ENCODE results near the gene MAB21L3.

The MAB21L3 gene

DNA sequence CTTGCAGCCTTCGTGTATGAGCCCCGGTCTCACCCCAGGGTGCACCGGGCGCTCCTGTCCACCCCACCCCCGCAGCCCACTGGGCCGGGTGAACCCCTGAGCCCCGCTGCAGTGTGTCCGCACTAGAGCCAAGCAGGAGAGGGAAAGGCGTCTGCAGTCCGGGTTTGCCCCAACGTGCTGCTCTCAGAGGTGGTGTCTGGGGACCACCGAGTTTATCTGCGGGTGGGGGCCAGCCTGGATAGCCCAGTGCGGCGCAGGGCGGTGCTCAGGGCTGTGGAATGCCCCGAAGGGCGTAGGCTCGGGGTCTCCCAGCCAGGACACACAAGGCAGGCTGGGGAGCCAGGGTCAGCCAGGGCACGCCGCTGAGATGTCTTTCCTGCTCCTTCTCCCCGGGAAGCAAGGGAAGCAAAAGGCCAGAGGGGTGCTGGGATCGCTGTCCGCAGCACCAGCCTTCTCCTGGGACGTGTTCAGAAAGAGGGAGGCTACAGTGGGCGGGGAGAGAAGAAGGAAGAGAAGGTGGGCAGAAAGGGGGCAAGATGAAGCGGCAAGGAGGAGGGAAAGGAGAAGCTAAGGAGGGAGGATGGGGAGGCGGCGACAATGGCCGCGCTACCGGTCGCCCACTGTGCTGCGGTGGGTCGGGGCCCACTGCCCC is 56.6 kb downstream of the MAB21L3 start:
- DNase-seq: no peak

DNA sequence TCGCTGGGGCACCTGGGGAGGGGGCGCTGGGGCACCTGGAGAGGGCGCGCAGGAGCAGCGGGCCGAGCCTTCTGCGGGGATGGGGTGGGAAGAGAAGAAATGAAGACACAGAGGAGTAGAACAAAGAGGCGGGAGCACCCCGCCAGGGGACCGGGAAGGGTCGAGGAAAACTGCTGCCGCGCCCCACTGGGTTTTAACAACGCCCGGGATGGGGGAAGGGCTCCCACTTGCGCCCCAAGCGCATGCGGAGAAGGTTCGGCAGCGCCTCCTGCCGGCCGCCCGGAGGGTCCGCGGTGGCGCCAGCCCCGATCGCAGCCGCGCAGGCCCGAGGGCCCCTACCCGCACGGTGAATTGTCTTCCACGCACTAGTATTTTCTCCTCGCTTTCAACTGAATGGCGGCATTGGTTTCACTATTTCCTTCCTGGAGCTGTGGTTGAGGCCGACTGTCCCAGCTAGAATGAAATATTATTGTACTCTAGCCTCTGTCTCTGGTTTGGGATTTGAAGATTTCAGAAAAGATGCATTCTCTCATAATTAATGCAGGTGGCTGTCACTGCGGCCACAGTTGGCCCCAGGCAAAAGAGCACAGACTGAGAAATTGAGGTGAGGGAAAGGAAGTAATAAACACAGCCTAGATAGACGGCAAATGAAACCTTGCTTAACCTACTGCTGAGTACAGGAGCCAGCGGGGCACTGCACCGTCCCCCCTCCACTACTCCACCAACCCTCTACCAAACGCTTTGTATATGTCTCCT is 57.3 kb downstream of the MAB21L3 start:
- DNase-seq: peak; percentile 79

DNA sequence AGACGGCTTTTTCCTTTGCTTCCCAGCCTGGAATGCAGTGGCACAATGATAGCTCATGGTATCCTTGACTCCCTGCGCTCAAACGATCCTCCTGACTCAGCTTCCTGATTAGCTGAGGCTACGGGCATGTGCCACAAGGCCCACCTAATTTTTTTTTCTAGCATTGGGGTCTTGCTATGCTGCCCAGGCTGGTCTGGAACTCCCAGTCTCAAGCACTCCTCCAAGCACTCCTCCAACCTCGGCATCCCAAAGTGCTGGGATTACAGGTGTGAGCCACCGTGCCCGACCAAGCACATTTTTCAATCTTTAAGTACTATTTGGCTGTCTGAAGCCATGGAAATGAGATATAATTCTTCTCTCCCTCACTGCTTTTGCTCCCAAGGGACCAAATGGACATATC is 58.7 kb downstream of the MAB21L3 start:
- no peak for DNase-seq

DNA sequence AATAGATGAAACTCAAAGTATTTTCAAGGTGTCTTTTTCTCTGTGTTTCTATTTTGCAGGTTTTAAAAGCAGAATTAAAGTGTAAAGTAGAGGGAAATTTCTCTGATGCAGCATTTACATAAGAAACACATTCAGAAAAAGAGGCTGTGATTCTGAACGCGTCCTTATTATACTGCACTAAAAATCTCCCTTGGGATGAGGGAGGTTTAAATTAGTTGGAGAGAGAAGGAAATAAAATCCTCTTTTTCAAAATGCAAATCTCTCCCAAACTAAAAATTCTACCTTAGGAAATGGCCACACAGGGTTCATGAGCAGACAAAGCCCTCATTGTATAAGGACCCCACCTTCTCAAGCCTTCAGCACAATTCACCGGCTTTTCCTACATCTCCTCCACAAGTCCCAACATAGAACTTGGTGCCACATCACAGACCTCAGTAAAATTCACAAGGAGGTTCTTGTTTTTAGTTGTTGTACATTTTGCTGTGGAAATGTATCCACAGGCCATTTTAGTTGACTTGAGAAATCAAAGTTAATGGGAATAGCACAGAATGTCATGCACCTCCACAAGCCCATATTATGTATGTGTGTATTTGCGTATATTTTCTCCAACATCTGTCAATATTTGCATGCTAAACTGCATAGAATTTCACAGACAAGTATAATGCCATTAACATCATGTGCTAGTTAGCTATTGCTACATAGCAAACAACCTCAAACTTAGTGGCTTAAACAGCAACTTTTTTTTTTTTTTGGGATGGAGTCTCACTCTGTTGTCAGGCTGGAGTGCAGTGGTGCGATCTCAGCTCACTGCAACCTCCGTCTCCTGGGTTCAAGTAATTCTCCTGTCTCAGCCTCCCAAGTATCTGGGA is 59.8 kb downstream of the MAB21L3 start:
- no peak for DNase-seq

DNA sequence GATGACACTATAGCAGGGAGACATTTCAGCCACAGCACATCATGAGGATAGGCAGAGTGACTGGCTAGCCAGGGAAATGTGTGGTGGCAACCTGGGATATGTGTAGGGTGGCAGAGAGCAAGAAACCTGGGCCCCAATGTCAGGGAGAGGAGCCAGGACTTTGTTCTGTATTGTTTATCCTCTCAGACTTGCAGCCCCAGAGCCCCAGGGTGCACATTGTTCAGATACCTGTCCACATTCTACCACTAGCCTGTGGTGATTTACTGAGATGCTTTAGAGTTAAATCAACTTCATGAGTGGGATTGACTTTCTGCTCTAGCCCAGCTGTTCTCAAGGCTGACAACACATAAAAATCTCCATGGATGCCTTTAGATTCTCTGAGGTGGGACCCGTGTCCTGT is 61.5 kb downstream of the MAB21L3 start:
- no peak for DNase-seq

DNA sequence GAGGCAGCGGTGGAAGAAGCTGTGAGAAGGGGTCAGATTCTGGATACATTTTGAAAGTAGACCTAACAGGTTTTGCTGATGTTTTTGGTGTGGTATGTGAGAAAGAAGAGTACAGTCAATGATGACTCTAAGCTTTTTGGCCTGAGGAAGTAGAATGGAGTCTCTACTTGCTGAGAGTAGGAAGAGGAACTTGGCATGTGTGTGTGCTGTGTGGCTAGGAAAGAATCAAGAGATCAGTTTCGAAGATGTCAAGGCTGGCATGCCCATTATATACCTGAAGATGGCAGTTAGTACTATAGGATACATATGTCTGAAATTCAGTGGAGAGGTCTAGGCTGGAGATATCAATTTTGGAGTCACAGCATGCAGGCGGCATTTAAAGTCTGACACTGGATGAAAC is 64.4 kb downstream of the MAB21L3 start:
- no peak for DNase-seq

DNA sequence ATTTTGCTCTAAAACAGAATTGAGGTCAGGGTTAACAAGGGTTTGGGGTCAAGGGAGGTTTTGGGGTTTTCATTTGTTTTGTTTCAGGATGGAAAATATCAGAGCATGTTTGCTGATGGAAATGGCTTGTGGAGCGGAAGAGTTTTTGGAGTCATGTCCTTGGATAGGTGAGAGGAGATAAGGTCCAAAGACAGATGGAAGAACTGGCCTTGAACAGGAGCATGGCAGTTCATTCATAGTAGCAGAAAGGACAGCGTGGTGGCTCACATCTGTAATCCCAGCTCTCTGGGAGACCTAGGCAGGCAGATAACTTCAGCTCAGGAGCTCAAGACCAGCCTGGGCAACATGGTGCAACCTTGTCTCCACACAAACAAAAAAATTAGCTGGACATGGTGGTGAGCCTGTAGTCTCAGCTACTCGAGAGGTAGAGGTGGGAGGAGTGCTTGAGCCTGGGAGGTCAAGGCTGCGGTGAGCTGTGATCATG is 65.1 kb downstream of the MAB21L3 start:
- DNase-seq: no peak

DNA sequence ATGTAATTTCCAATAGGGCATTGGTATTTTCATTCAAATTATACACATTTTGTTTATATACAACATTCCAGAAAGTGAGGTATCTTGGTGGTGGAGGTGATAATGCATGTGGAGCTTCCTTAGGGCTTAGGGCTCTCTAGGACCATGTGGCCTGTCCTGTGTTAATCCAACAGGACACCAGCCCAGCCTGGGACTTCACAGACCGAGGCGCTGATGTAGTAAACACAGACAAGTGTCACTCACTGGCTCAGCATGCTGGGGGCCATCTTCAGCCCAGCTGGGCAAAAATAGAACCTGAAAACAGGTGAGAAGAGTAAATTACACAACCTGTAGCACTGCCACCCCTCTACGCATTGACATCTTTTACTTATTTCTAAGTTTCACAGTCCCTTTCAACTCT is 66.7 kb downstream of the MAB21L3 start:
- no peak for DNase-seq

DNA sequence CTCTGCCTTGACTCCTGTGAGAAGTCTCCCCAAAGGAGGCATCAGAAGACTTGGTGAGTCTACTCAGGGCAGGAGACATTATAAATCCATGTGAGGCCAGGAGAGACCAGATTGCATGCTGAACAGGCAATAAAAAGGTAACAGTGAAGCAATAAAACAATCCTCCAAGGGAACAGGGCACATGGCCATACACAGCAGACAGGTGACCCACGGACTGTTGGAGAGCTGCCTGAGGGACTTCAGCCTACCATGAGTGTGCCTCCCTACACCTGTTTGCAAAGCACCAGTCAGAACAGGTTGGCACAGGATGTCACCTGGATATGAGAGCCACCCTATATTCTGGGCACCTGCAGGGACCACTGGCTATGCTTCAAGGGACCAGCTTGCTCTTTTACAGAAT is 67.6 kb downstream of the MAB21L3 start:
- no peak for DNase-seq

DNA sequence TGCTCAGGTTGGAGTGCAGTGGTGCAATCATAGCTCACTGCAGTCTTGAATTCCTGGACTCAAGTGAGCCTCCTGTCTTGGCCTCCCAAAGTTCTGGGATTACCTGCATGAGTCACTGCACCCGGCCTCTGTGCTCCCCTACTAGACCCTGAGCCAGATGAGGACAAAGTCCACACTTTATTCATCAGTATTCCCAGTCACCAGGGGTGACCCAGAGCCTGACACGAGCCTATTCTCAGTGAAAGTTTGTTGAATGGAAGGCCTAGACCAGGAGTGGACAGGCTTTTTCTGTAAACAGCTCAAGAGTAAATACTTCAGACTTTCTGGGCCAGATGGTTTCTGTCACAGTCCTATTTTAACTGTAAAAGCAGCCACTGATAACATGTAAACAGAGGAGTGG is 68.2 kb downstream of the MAB21L3 start:
- no peak for DNase-seq

DNA sequence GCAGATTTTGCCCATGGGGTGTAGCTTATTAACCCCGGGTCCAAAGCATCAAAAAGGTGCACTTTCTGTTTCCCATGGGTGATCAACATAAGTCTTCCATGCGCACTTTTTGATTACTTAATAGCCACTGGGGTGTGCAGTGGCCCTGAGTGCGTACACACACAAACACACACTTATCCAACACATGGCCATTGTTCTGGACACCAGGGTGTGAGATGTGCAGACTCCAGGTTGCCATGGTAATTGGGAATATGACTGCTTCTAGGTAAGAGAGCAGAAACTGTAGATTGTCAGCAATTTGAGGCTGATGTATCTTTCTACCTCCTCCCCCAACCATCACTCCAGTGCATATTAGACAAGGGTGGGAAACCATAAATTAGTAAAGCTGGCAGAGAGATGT is 68.8 kb downstream of the MAB21L3 start:
- no peak for DNase-seq

DNA sequence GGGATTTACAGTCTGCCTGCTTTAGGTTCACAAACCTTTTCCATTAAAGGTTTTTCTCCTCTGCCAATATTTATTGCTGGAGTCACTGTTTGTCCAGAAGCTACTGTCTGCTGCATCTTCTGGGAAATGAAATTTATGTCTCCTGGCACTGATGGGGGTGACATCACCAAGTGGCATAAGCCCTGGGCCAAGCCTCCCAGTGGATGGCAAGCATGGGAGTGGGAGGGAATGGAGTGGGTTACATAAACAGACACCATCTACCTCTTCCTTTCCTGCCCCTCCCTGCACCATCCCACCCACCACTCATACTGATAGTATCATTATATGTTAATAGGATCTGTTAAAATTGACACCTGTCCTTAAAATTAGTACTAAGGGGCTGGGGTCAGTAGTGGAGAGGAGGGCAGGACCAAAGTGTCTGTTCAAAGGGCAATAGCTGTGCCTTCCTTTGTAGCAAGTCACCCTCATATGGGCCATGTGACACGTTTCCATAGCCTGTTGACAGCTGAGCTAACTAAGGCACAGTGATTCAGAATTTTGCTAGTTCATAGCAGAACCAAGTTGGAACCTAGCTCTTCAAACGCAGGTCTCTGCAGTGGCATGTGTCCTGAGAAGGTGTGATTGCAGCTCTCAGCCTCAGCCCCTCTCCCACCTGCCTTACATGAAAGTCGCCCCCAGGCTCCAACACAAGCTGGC is 71.0 kb downstream of the MAB21L3 start:
- no peak for DNase-seq

Data from activated effector memory CD4-positive, alpha-beta T cell treated with Interleukin-2 at 50 U/mL for 16 hours (primary cell).